HG03521 (cell line): ENCODE results near the gene FAF1.

ENCODE experiments used
- ATAC-seq: cut with Tn5 transposase; IDR thresholded peaks from one replicate; pipeline ENCODE4 v1.9.1; 2021; ENCODE audit warnings: mild to moderate bottlenecking, moderate library complexity; ENCODE audit not compliant: unreplicated experiment

The FAF1 gene

GRCh38 chr1:50978852-50979781 is 19.1 kb upstream of the FAF1 start:
- ATAC-seq, result no peak

GRCh38 chr1:50978144-50978851 is 18.2 kb upstream of the FAF1 start:
- ATAC-seq, result peak; percentile 27

GRCh38 chr1:50977575-50978143 is 17.6 kb upstream of the FAF1 start:
- peak; percentile 58 for ATAC-seq

- ATAC-seq, result peak; percentile 33
Observed at GRCh38 chr1:50976890-50977574, 17.0 kb upstream of the FAF1 start.

- no peak for ATAC-seq
Observed at GRCh38 chr1:50976111-50976889, 16.2 kb upstream of the FAF1 start.

- ATAC-seq, result no peak
Observed at GRCh38 chr1:50975436-50975835, 15.4 kb upstream of the FAF1 start.

GRCh38 chr1:50974618-50974935 is 14.5 kb upstream of the FAF1 start:
- no peak for ATAC-seq

GRCh38 chr1:50973875-50974617 is 14.0 kb upstream of the FAF1 start:
- ATAC-seq, result no peak

- ATAC-seq, result no peak
Observed at GRCh38 chr1:50973255-50973654, 13.2 kb upstream of the FAF1 start.

GRCh38 chr1:50972766-50973165 is 12.7 kb upstream of the FAF1 start:
- no peak for ATAC-seq

GRCh38 chr1:50971748-50972305 is 11.8 kb upstream of the FAF1 start:
- no peak for ATAC-seq

GRCh38 chr1:50970931-50971582 is 11.0 kb upstream of the FAF1 start:
- ATAC-seq, result no peak

GRCh38 chr1:50970509-50970887 is 10.4 kb upstream of the FAF1 start:
- no peak for ATAC-seq

- ATAC-seq, result peak; percentile 27
Observed at GRCh38 chr1:50969611-50970508, 9.8 kb upstream of the FAF1 start, which contains the start of gene CDKN2C. CDKN2C (plus strand) TSS chr1:50970245; CDS start chr1:50970369, 124 bp downstream.

GRCh38 chr1:50968821-50969610 is 8.9 kb upstream of the FAF1 start:
- peak; percentile 21 for ATAC-seq

- ATAC-seq, result peak; percentile 55
Observed at GRCh38 chr1:50968158-50968820, 8.2 kb upstream of the FAF1 start.
